Cardiac muscle cell (in vitro differentiated cells and primary cell): ENCODE results near the gene BEX5. TPM values are rescaled to one million over a fixed set of nuclear protein-coding genes. Genes with fewer than 3 reads are reported as not detected.

Experiments used
- DNase-seq, 2 donors: peaks; one replicate each; pipeline versions ENCODE4 v3.0.0 to v3.0.0-alpha.2; 2010 to 2017; ENCODE audit warnings: low read depth in 1 of 2, low spot score in 1 of 2
- H3K27ac ChIP-seq: fragments of 200-600 bp; sonication (generic); 2 replicates; pipeline ENCODE4 v1.5.1; 2016
- H3K27me3 ChIP-seq: fragments of 200-600 bp; sonication (generic); 2 replicates; pipeline ENCODE4 v1.6.0; 2016; ENCODE audit warnings: control low read depth
- H3K36me3 ChIP-seq: fragments of 200-600 bp; sonication (generic); 2 replicates; pipeline ENCODE4 v1.5.1; 2016; ENCODE audit warnings: control low read depth
- H3K4me1 ChIP-seq: fragments of 200-600 bp; sonication (generic); 2 replicates; pipeline ENCODE4 v1.8.1; 2017; ENCODE audit warnings: low read depth, mild to moderate bottlenecking, mixed run types
- H3K4me3 ChIP-seq: fragments of 200-600 bp; sonication (generic); 2 replicates; pipeline ENCODE4 v1.5.1; 2016; ENCODE audit warnings: mild to moderate bottlenecking
- H3K9me3 ChIP-seq: fragments of 200-600 bp; sonication (generic); 2 replicates; pipeline ENCODE4 v1.5.1; 2017; ENCODE audit warnings: low read depth, mild to moderate bottlenecking, control low read depth
- polyA plus RNA-seq: library from polyadenylated mRNA; unstranded; fragments of >200 nt; fragmentation: Nextera tagmentation; extraction: Ambion mirVana; gene quantifications from 2 replicates; pipeline ENCODE4 v1.2.1, GENCODE V29; 2016
- total RNA-seq: library from RNA; depleted of rRNA; stranded (reverse); fragments of >200 nt; gene quantifications from 2 replicates; pipeline ENCODE4 v1.2.3, GENCODE V29; 2016
- TF ChIP-seq, protein P1 (sequence below): IDR thresholded peaks from 2 replicates; pipeline ENCODE4 v1.5.1; 2012; ENCODE audit warnings: low read depth, mild to moderate bottlenecking, low read length

Gene BEX5
- total and polyA plus RNA-seq, 2 experiments from 2014 or later = 6.3 to 10.3 TPM

- TF ChIP-seq, protein P1, sequence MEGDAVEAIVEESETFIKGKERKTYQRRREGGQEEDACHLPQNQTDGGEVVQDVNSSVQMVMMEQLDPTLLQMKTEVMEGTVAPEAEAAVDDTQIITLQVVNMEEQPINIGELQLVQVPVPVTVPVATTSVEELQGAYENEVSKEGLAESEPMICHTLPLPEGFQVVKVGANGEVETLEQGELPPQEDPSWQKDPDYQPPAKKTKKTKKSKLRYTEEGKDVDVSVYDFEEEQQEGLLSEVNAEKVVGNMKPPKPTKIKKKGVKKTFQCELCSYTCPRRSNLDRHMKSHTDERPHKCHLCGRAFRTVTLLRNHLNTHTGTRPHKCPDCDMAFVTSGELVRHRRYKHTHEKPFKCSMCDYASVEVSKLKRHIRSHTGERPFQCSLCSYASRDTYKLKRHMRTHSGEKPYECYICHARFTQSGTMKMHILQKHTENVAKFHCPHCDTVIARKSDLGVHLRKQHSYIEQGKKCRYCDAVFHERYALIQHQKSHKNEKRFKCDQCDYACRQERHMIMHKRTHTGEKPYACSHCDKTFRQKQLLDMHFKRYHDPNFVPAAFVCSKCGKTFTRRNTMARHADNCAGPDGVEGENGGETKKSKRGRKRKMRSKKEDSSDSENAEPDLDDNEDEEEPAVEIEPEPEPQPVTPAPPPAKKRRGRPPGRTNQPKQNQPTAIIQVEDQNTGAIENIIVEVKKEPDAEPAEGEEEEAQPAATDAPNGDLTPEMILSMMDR = no peak
These were observed 42.4 kb downstream of the BEX5 start for GRCh38 chrX:102113367-102113766.

More at GRCh38 chrX:102113367-102113766, 42.4 kb downstream of the BEX5 start:
- Histone ChIP-seq H3K9me3 (no peaks in the 10 kb centered on the region), H3K36me3 (no peaks in the 10 kb centered on the region), H3K27ac (no peak overlapping the region), H3K4me3 (no peak overlapping the region), H3K4me1 (no peaks in the 10 kb centered on the region), H3K27me3 (no peaks in the 10 kb centered on the region)
- DNase-seq = no peak

Other genes with a start within 250 kb of the BEX5 start
- 3.5 and 7.3 TPM in 2 replicates for gene ZMAT1, start 223.9 kb downstream of the BEX5 start, total RNA-seq
- 5.1 and 8.2 TPM in 2 replicates for gene ZMAT1, start 223.9 kb downstream of the BEX5 start, polyA plus RNA-seq
- gene TCEAL2, start 30.3 kb downstream of the BEX5 start, total RNA-seq = 1.2 and 2.4 TPM in 2 replicates
- 4.5 and 6.4 TPM in 2 replicates for gene TCEAL2, start 30.3 kb downstream of the BEX5 start, polyA plus RNA-seq
- not detected in 2 replicates for gene TCEAL6, start 13.5 kb downstream of the BEX5 start, total RNA-seq
- gene TCEAL6, start 13.5 kb downstream of the BEX5 start, polyA plus RNA-seq = not detected in 2 replicates
- gene TCP11X1, start 59.3 kb upstream of the BEX5 start, total RNA-seq = not detected in 2 replicates
- gene TCP11X1, start 59.3 kb upstream of the BEX5 start, polyA plus RNA-seq = not detected in 2 replicates
- not detected in 2 replicates for gene NXF2, start 91.2 kb upstream of the BEX5 start, total RNA-seq
- 0.12 TPM in 1 of 2 replicates, not detected in the other for gene NXF2, start 91.2 kb upstream of the BEX5 start, polyA plus RNA-seq